GM18873 (cell line): Measurements from ENCODE around the gene SULT6B1.

Experiments
- ATAC-seq: cut with Tn5 transposase; IDR thresholded peaks from one replicate; pipeline ENCODE4 v1.9.1; 2021; ENCODE audit warnings: mild to moderate bottlenecking, moderate library complexity, moderate number of reproducible peaks; ENCODE audit not compliant: unreplicated experiment, low FRiP score

Gene SULT6B1

GRCh38 chr2:37154785-37155184, 33.7 kb downstream of the SULT6B1 start:
- no peak for ATAC-seq

GRCh38 chr2:37153224-37153623, 35.2 kb downstream of the SULT6B1 start:
- ATAC-seq: no peak

- no peak for ATAC-seq
Observed at GRCh38 chr2:37149626-37150322, 38.7 kb downstream of the SULT6B1 start.

GRCh38 chr2:37148325-37148724, 40.1 kb downstream of the SULT6B1 start:
- ATAC-seq: no peak

- no peak for ATAC-seq
Observed at GRCh38 chr2:37146062-37146461, 42.4 kb downstream of the SULT6B1 start.

GRCh38 chr2:37143974-37144373, 44.5 kb downstream of the SULT6B1 start:
- ATAC-seq: no peak

GRCh38 chr2:37142546-37142945, 45.9 kb downstream of the SULT6B1 start:
- no peak for ATAC-seq

- ATAC-seq: no peak
Observed at GRCh38 chr2:37132914-37133313, 55.6 kb downstream of the SULT6B1 start.

GRCh38 chr2:37125416-37125815, 63.1 kb downstream of the SULT6B1 start:
- no peak for ATAC-seq

- no peak for ATAC-seq
Observed at GRCh38 chr2:37119157-37119556, 69.3 kb downstream of the SULT6B1 start.
